ENCODE measurements around the gene ME2. TPM values are rescaled to one million over a fixed set of nuclear protein-coding genes. Genes with fewer than 3 reads are reported as not detected.
"Not testable (repeated sequence)": the region's sequence is repeated elsewhere in the genome, so short reads cannot be mapped to it uniquely, and the experiment has no call there.

ME2 gene
- total RNA-seq, 2 experiments from 2014 or later, result 71.8 to 73.6 TPM

GRCh38 chr18:50972404-50972803 is 93.5 kb downstream of the ME2 start:
- POLR2A ChIA-PET, H3K27ac Mint-ChIP-seq, CTCF ChIA-PET, H3K27me3 Mint-ChIP-seq, DNase-seq, H3K4me3 Mint-ChIP-seq: not testable (repeated sequence)
- H3K9me3 Mint-ChIP-seq, result peaks cover 14% of the 10 kb centered on the region
- H3K4me1 Mint-ChIP-seq, result peaks cover 31% of the 10 kb centered on the region
- H3K36me3 Mint-ChIP-seq (ENCODE audit: low read depth), result peaks cover 34% of the 10 kb centered on the region

DNA sequence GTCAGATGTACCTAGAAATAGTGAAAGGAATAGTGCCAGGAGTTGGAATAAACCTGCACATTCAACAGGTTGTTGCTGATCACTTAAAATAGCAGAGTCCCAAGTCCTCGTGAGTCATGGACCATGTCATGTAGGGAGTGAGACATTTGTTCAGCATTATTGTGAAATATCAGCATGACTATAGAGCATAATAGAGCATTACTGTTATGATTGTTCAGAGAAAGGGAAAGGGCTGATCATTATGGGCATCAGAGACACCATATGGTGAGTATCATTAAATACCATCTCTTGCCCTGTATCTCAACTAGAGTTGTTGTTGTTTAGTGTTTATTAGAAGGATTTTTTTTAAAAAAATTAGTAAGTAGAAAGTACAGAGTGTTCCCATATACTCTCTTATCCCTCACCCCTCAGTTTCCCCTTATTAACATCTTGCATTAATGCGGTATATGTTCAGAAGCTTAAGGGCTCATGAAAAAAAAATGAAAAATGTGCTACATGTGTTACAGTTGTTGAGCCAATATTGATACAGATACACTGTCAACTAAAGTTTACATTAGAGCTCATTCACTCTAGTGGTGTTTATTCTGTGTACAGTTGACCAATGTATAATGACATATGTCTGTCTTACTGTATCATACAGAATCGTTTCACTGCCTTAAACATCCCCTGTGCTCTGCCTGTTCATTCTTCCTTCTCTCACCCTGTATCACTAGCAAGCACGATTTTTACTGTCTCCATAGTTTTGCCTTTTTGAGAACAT is 94.6 kb downstream of the ME2 start:
- H3K27me3 Mint-ChIP-seq, result no peaks in the 10 kb centered on the region
- H3K27ac Mint-ChIP-seq, result no peak overlapping the region
- H3K36me3 Mint-ChIP-seq (ENCODE audit: low read depth), result peaks cover 46% of the 10 kb centered on the region
- DNase-seq, result no peak
- peaks cover 23% of the 10 kb centered on the region for H3K9me3 Mint-ChIP-seq
- POLR2A ChIA-PET, result no interaction called here
- CTCF ChIA-PET, result interaction anchor here (1.3 kb wide), 1 partner anchor 78 kb away, joined by 3 read pairs; no protein-coding TSS in a partner anchor
- no peak overlapping the region for H3K4me3 Mint-ChIP-seq
- H3K4me1 Mint-ChIP-seq, result peaks cover 27% of the 10 kb centered on the region

GRCh38 chr18:50977037-50977760 is 98.3 kb downstream of the ME2 start:
- no peak for DNase-seq
- Mint-ChIP-seq H3K27me3 (no peaks in the 10 kb centered on the region), H3K9me3 (peaks cover 24% of the 10 kb centered on the region), H3K4me3 (no peak overlapping the region), H3K36me3 (ENCODE audit: low read depth) (peaks cover 58% of the 10 kb centered on the region), H3K27ac (no peak overlapping the region), H3K4me1 (peaks cover 9% of the 10 kb centered on the region)
- CTCF ChIA-PET, result no interaction called here
- POLR2A ChIA-PET, result interaction anchor here (0.6 kb wide), 1 partner anchor 9 kb away, joined by 4 read pairs; the partner anchor contains the start of gene ELAC1

- H3K36me3 Mint-ChIP-seq (ENCODE audit: low read depth), result peaks cover 55% of the 10 kb centered on the region
- no peak overlapping the region for H3K4me3 Mint-ChIP-seq
- ChIA-PET CTCF (no interaction called here), POLR2A (no interaction called here)
- no peak overlapping the region for H3K27ac Mint-ChIP-seq
- DNase-seq, result no peak
- H3K4me1 Mint-ChIP-seq, result no peaks in the 10 kb centered on the region
- no peaks in the 10 kb centered on the region for H3K27me3 Mint-ChIP-seq
- peaks cover 15% of the 10 kb centered on the region for H3K9me3 Mint-ChIP-seq
Measured at GRCh38 chr18:50981381-50981780, 102.5 kb downstream of the ME2 start.

GRCh38 chr18:50982086-50982801 is 103.3 kb downstream of the ME2 start:
- no peak overlapping the region for H3K4me3 Mint-ChIP-seq

DNA sequence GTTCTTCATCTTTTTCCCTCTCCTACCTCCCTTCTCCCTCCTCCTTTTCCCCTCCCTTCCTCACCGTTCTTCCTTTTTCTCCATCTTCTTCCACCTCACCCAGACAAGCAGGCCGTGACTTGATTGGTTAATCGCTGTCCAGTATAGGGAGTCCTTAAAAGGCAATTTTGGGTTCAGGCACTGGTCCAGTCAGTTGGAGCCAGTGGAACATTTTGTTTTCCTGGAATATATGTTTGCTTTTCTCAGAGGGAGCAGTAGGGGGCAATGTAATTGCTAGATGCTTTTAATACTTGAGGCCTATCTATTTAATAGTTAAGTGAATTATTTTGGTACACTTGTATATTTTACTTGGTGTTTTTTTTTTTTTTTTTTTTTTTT is 103.9 kb downstream of the ME2 start:
- no peak for DNase-seq
- Mint-ChIP-seq H3K27me3 (no peaks in the 10 kb centered on the region), H3K36me3 (ENCODE audit: low read depth) (peaks cover 46% of the 10 kb centered on the region), H3K9me3 (peaks cover 6% of the 10 kb centered on the region), H3K4me3 (no peak overlapping the region), H3K4me1 (no peaks in the 10 kb centered on the region), H3K27ac (no peak overlapping the region)
- ChIA-PET CTCF (no interaction called here), POLR2A (no interaction called here)

More at GRCh38 chr18:50982086-50982801, 103.3 kb downstream of the ME2 start:
- ChIA-PET CTCF (no interaction called here), POLR2A (no interaction called here)
- H3K27ac Mint-ChIP-seq, result no peak overlapping the region
- H3K36me3 Mint-ChIP-seq (ENCODE audit: low read depth), result peaks cover 50% of the 10 kb centered on the region
- DNase-seq, result no peak
- no peaks in the 10 kb centered on the region for H3K4me1 Mint-ChIP-seq
- no peaks in the 10 kb centered on the region for H3K27me3 Mint-ChIP-seq
- peaks cover 10% of the 10 kb centered on the region for H3K9me3 Mint-ChIP-seq

- H3K4me3 Mint-ChIP-seq, result no peak overlapping the region
- H3K9me3 Mint-ChIP-seq, result no peaks in the 10 kb centered on the region
- H3K27me3 Mint-ChIP-seq, result no peaks in the 10 kb centered on the region
- H3K27ac Mint-ChIP-seq, result no peak overlapping the region
- DNase-seq, result no peak
- CTCF ChIA-PET, result interaction anchor here (0.7 kb wide), 2 partner anchors 183 to 399 kb away, joined by 3 read pairs; no protein-coding TSS in a partner anchor
- H3K36me3 Mint-ChIP-seq (ENCODE audit: low read depth), result peaks cover 23% of the 10 kb centered on the region
- POLR2A ChIA-PET, result interaction anchor here (1.0 to 1.4 kb wide), 3 partner anchors 9 to 19 kb away, joined by 3 to 4 read pairs (median 3); no protein-coding TSS in a partner anchor
- no peaks in the 10 kb centered on the region for H3K4me1 Mint-ChIP-seq
Measured at GRCh38 chr18:50986360-50987087, 107.6 kb downstream of the ME2 start.

- no peak overlapping the region for H3K27ac Mint-ChIP-seq
- H3K27me3 Mint-ChIP-seq, result no peaks in the 10 kb centered on the region
- no peaks in the 10 kb centered on the region for H3K9me3 Mint-ChIP-seq
- DNase-seq, result no peak
- CTCF ChIA-PET, result no interaction called here
- POLR2A ChIA-PET, result interaction anchor here (1.0 to 1.4 kb wide), 3 partner anchors 8 to 20 kb away, joined by 3 to 4 read pairs (median 3); no protein-coding TSS in a partner anchor
- H3K36me3 Mint-ChIP-seq (ENCODE audit: low read depth), result peaks cover 23% of the 10 kb centered on the region
- H3K4me3 Mint-ChIP-seq, result no peak overlapping the region
- no peaks in the 10 kb centered on the region for H3K4me1 Mint-ChIP-seq
Measured at GRCh38 chr18:50987261-50987660, 108.3 kb downstream of the ME2 start.

DNA sequence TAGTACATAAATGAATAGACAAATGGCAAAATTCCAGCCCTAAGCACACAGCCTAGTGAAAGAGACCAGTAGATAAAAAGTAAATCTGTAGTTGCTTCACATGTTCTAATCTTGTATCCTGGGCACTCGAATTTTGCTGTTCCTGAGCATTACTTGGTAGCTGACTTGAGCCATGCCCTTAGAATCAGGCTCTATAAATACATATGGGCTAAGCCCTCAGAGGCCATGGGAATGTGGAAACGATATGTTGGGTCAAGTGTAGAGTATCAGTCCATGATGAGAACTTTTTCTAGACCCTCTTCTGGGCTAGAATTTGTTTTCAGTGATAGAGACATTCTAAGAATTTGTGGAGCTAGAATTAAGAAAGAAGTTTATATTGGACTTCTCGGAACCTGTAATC is 110.8 kb downstream of the ME2 start:
- no peak overlapping the region for H3K27ac Mint-ChIP-seq
- CTCF ChIA-PET, result no interaction called here
- H3K4me3 Mint-ChIP-seq, result no peak overlapping the region
- H3K9me3 Mint-ChIP-seq, result no peaks in the 10 kb centered on the region
- H3K4me1 Mint-ChIP-seq, result no peaks in the 10 kb centered on the region
- no peaks in the 10 kb centered on the region for H3K27me3 Mint-ChIP-seq
- DNase-seq, result no peak
- POLR2A ChIA-PET, result interaction anchor here (1.3 to 2.2 kb wide), 2 partner anchors 40 to 42 kb away, joined by 4 to 5 read pairs; partner anchors contain the start of gene SMAD4
- H3K36me3 Mint-ChIP-seq (ENCODE audit: low read depth), result peaks cover 12% of the 10 kb centered on the region

DNA sequence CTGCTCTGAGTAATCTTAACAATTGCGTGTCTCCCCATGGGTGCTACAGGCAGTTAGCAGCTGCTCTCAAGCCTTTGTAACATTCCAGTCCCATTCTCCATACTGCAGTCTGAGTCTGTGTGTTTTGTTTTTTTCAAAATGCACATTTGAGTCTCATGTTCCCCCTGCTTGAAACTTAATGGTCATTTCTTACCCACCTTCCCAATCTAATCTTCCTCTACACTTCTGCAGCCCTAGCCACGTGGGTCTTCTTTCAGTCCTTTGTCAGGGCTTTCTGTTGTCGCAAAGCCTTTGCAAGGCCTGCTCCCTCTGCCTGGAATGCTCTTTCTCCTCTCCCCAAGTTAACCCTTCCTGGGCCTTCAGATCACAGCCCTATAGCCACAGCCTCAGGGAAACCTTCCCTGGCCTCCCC is 113.4 kb downstream of the ME2 start:
- H3K27me3 Mint-ChIP-seq, result no peaks in the 10 kb centered on the region
- H3K9me3 Mint-ChIP-seq, result no peaks in the 10 kb centered on the region
- no peaks in the 10 kb centered on the region for H3K4me1 Mint-ChIP-seq
- DNase-seq, result no peak
- ChIA-PET CTCF (no interaction called here), POLR2A (no interaction called here)
- no peak overlapping the region for H3K4me3 Mint-ChIP-seq
- H3K27ac Mint-ChIP-seq, result no peak overlapping the region
- peaks cover 4% of the 10 kb centered on the region for H3K36me3 Mint-ChIP-seq (ENCODE audit: low read depth)

DNA sequence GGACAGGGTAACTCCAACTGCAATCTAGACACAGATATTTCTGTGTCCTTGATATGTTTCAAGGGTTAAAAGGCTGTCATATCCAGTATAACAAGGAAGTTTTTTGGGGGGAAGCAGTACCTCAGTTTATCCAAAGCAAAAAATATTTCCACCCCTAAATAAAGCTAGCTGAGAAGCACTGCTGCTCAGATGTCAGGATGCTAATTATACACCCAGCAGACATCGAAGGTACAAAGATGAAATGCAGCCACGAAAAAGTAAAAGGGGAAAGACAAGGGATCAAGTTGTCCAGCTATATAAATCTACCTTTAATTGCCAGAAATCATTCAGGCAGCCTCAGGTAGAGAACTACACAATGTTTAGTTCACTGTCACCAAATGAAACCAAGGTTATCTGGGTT is 115.1 kb downstream of the ME2 start:
- ChIA-PET CTCF (no interaction called here), POLR2A (no interaction called here)

GRCh38 chr18:51003174-51003573 is 124.3 kb downstream of the ME2 start:
- H3K4me1 Mint-ChIP-seq; POLR2A ChIA-PET; H3K27me3 Mint-ChIP-seq; H3K36me3 Mint-ChIP-seq (ENCODE audit: low read depth); H3K4me3 Mint-ChIP-seq; DNase-seq; CTCF ChIA-PET; H3K9me3 Mint-ChIP-seq; H3K27ac Mint-ChIP-seq: not testable (repeated sequence)

More for the DNA sequence above, 115.1 kb downstream of the ME2 start:
- no peaks in the 10 kb centered on the region for H3K36me3 Mint-ChIP-seq (ENCODE audit: low read depth)
- no peaks in the 10 kb centered on the region for H3K9me3 Mint-ChIP-seq
- H3K4me1 Mint-ChIP-seq, result no peaks in the 10 kb centered on the region
- no peaks in the 10 kb centered on the region for H3K27me3 Mint-ChIP-seq
- H3K27ac Mint-ChIP-seq, result no peak overlapping the region
- no peak for DNase-seq
- H3K4me3 Mint-ChIP-seq, result no peak overlapping the region

Data from activated CD4-positive, alpha-beta memory T cell treated with anti-CD3 and anti-CD28 coated beads, Interleukin-2, amount 10 ng/mL, durations not matched to agents 7 days and 5 days (primary cell).